CD14-positive monocyte (primary cell): Measurements from ENCODE around the gene ITGB2. TPM values are rescaled to one million over a fixed set of nuclear protein-coding genes. Genes with fewer than 3 reads are reported as not detected.
A peak's percentile ranks its signal among the peaks of the same experiment; 100 is the strongest.

ENCODE experiments used
- DNase-seq, 3 donors: peaks; one replicate each; pipeline ENCODE4 v3.0.0-alpha.2; 2011 to 2022
- H2AFZ ChIP-seq: 2 replicates; pipeline ENCODE4 v1.6.0; 2012; ENCODE audit warnings: mild to moderate bottlenecking, low read depth, low read length, inconsistent platforms; ENCODE audit not compliant: insufficient read depth, poor library complexity, severe bottlenecking
- H3K27ac ChIP-seq, 2 donors: 1 replicate in 1 of 2; 2 replicates in 1 of 2; pipeline ENCODE4 v1.5.1; 2012 to 2013; ENCODE audit warnings: low read length in 2 of 2, control low read depth in 1 of 2, inconsistent platforms in 1 of 2, low read depth in 1 of 2, mild to moderate bottlenecking in 1 of 2
- H3K27me3 ChIP-seq, 2 donors: one replicate each; pipeline versions ENCODE4 v1.6.0 to v1.6.1; 2011 to 2013; ENCODE audit warnings: low read length in 2 of 2; ENCODE audit not compliant: control insufficient read depth in 2 of 2, insufficient read depth in 2 of 2
- H3K36me3 ChIP-seq, 2 donors: replicated peaks in 1 of 2; 1 replicate in 1 of 2; 2 replicates in 1 of 2; pipeline versions ENCODE4 v1.5.1 to v1.6.1; 2012 to 2013; ENCODE audit warnings: low read length in 2 of 2, control low read depth in 1 of 2, inconsistent platforms in 1 of 2, mild to moderate bottlenecking in 1 of 2; ENCODE audit not compliant: insufficient read depth in 2 of 2, control insufficient read depth in 1 of 2
- H3K4me1 ChIP-seq, 2 donors: 1 replicate in 1 of 2; 2 replicates in 1 of 2; pipeline versions ENCODE4 v1.5.1 to v1.6.1; 2012 to 2013; ENCODE audit warnings: low read length in 2 of 2, control low read depth in 1 of 2, inconsistent platforms in 1 of 2, mild to moderate bottlenecking in 1 of 2, moderate library complexity in 1 of 2; ENCODE audit not compliant: insufficient read depth in 2 of 2, control insufficient read depth in 1 of 2
- H3K4me2 ChIP-seq: replicated peaks from 2 replicates; pipeline ENCODE3; 2012; ENCODE audit warnings: low read length, moderate library complexity, mild to moderate bottlenecking; ENCODE audit not compliant: poor library complexity, severe bottlenecking; ENCODE audit errors: extremely low read depth
- H3K4me3 ChIP-seq, 3 experiments: fragments of 200-600 bp in 1 of 3; sonication (generic) in 1 of 3; replicated peaks in 1 of 3; 1 replicate in 2 of 3; 2 replicates in 1 of 3; pipeline ENCODE4 v1.5.1; 2011 to 2013; ENCODE audit warnings: low read length in 3 of 3, mild to moderate bottlenecking in 3 of 3, control low read depth in 2 of 3, low read depth in 2 of 3, inconsistent platforms in 1 of 3, moderate library complexity in 1 of 3
- H3K79me2 ChIP-seq: 2 replicates; pipeline ENCODE4 v1.6.0; 2012; ENCODE audit warnings: mild to moderate bottlenecking, control low read depth, inconsistent platforms, low read length, moderate library complexity; ENCODE audit not compliant: insufficient read depth
- H3K9ac ChIP-seq: 2 replicates; pipeline ENCODE4 v1.6.0; 2017; ENCODE audit warnings: low read length, mild to moderate bottlenecking; ENCODE audit not compliant: insufficient read depth, poor library complexity, severe bottlenecking
- H3K9me3 ChIP-seq, 2 donors: replicated peaks in 1 of 2; 1 replicate in 1 of 2; 2 replicates in 1 of 2; pipeline versions ENCODE4 v1.5.1 to v1.6.1; 2012 to 2013; ENCODE audit warnings: low read length in 2 of 2, control low read depth in 1 of 2; ENCODE audit not compliant: control insufficient read depth in 1 of 2, insufficient read depth in 1 of 2
- H4K20me1 ChIP-seq: 2 replicates; pipeline ENCODE4 v1.6.0; 2012; ENCODE audit warnings: mild to moderate bottlenecking, low read length, control low read depth, moderate library complexity; ENCODE audit not compliant: insufficient read depth
- H3K27ac Mint-ChIP-seq, 7 donors: one replicate each; pipeline ENCODE4 v1.8.0; 2020; ENCODE audit warnings: mild to moderate bottlenecking in 7 of 7, mixed read lengths in 7 of 7, moderate library complexity in 6 of 7, inconsistent platforms in 2 of 7
- H3K27me3 Mint-ChIP-seq, 3 donors: one replicate each; pipeline ENCODE4 v1.8.0; 2021 to 2022; ENCODE audit warnings: low read depth in 3 of 3, mild to moderate bottlenecking in 3 of 3, mixed read lengths in 3 of 3, moderate library complexity in 3 of 3, inconsistent platforms in 1 of 3
- H3K36me3 Mint-ChIP-seq, 2 donors: one replicate each; pipeline ENCODE4 v1.8.0; 2020; ENCODE audit warnings: mixed read lengths in 2 of 2, inconsistent platforms in 1 of 2, mild to moderate bottlenecking in 1 of 2
- H3K4me1 Mint-ChIP-seq: one replicate; pipeline ENCODE4 v1.8.0; 2020; ENCODE audit warnings: mild to moderate bottlenecking, mixed read lengths
- H3K4me3 Mint-ChIP-seq, 2 donors: one replicate each; pipeline ENCODE4 v1.8.0; 2020; ENCODE audit warnings: mild to moderate bottlenecking in 2 of 2, mixed read lengths in 2 of 2, moderate library complexity in 1 of 2
- H3K9me3 Mint-ChIP-seq, 7 donors: one replicate each; pipeline ENCODE4 v1.8.0; 2020 to 2022; ENCODE audit warnings: mixed read lengths in 7 of 7, mild to moderate bottlenecking in 6 of 7, moderate library complexity in 6 of 7, inconsistent platforms in 2 of 7
- CTCF ChIP-seq: fragments of 200-600 bp; IDR thresholded peaks from one replicate; pipeline ENCODE4 v1.8.0; 2022; ENCODE audit warnings: antibody characterized with exemption, mild to moderate bottlenecking
- WGBS: methylation state at CpG from one replicate; pipeline ENCODE4 v1.1.5; 2013; ENCODE audit warnings: missing lambda C conversion rate; ENCODE audit not compliant: insufficient coverage; 5-methylcytosine and 5-hydroxymethylcytosine counted together
- intact Hi-C, 2 donors: fragments of 100-400 bp; cut with micrococcal nuclease; formaldehyde crosslinking; loops; one replicate each; pipeline versions ENCODE4 v1.15.0 to v1.15.1; 2023
- polyA plus RNA-seq, 3 donors: library from polyadenylated mRNA; depleted of rRNA in 1 of 3; unstranded in 2 of 3; stranded (reverse) in 1 of 3; fragments of 300-500 nt in 2 of 3; fragments of >200 nt in 1 of 3; fragmentation: Illumina TruSeq in 2 of 3; gene quantifications; 1 replicate in 2 of 3; 2 replicates in 1 of 3; pipeline ENCODE4 v1.2.3, GENCODE V29; 2012 to 2021

The ITGB2 gene
- polyA plus RNA-seq, 3 donors: 1,470 to 1,628 (median 1,602) TPM

- H3K27ac ChIP-seq: peak overlapping the region; percentile 79 to 87
- H3K36me3 Mint-ChIP-seq: peaks cover 2 to 11% of the 10 kb centered on the region in 2 donors
- peaks cover 81% of the 10 kb centered on the region for H3K79me2 ChIP-seq
- H3K4me2 ChIP-seq: peak overlapping the region; percentile 87
- H3K9me3 ChIP-seq: no peaks in the 10 kb centered on the region
- peak; percentile 66 to 93 (median 91) for DNase-seq
- no peak for TF ChIP-seq CTCF
- no peaks in the 10 kb centered on the region for H3K36me3 ChIP-seq
- peaks cover 88% of the 10 kb centered on the region for H3K4me1 Mint-ChIP-seq
- peak overlapping the region in 1 of 3 experiments; percentile 98 for H3K4me3 ChIP-seq
- H3K4me3 Mint-ChIP-seq: peak overlapping the region; percentile 63 to 81
- intact Hi-C loops: loop anchor here (2.0 to 5.0 kb wide), 3 partner anchors 42 to 122 kb away; partner anchors contain the start of gene UBE2G2 (in 1 of the 2)
- peaks cover 0 to 2% (median 0%) of the 10 kb centered on the region in 3 donors for H3K27me3 Mint-ChIP-seq
- peaks cover 0 to 3% (median 0%) of the 10 kb centered on the region in 7 donors for H3K9me3 Mint-ChIP-seq
- H3K27me3 ChIP-seq: no peaks in the 10 kb centered on the region
- no peak overlapping the region for H2AFZ ChIP-seq
- WGBS: 0% methylated on average over 1 of the region's 10 CpGs
- H3K9ac ChIP-seq: peak overlapping the region; percentile 5
- peaks cover 9% of the 10 kb centered on the region for H4K20me1 ChIP-seq
- peaks cover 88 to 91% of the 10 kb centered on the region in 2 donors for H3K4me1 ChIP-seq
- peak overlapping the region; percentile 92 to 99 (median 97) for H3K27ac Mint-ChIP-seq
These were observed 4.1 kb upstream of the ITGB2 start for GRCh38 chr21:44924606-44925377.

- H3K79me2 ChIP-seq: peaks cover 81% of the 10 kb centered on the region
- H3K4me1 Mint-ChIP-seq: peaks cover 80% of the 10 kb centered on the region
- H2AFZ ChIP-seq: no peak overlapping the region
- H3K4me1 ChIP-seq: peaks cover 83 to 88% of the 10 kb centered on the region in 2 donors
- intact Hi-C loops: loop anchor here (2.0 to 5.0 kb wide), 2 partner anchors 45 to 121 kb away; partner anchors contain the start of gene UBE2G2 (in 1 of the 2)
- peaks cover 21% of the 10 kb centered on the region for H4K20me1 ChIP-seq
- peak in 2 of 3 donors; percentile 70 to 74 for DNase-seq
- H3K9me3 Mint-ChIP-seq: peaks cover 0 to 2% (median 0%) of the 10 kb centered on the region in 7 donors
- H3K27me3 Mint-ChIP-seq: no peaks in the 10 kb centered on the region
- whole genome bisulfite sequencing: 35% methylated on average over 7 of the region's 10 CpGs
- H3K36me3 ChIP-seq: peaks cover 2 to 3% of the 10 kb centered on the region in 2 donors
- TF ChIP-seq CTCF: no peak
- peak overlapping the region; percentile 2 to 81 for H3K4me3 Mint-ChIP-seq
- H3K9me3 ChIP-seq: no peaks in the 10 kb centered on the region
- peaks cover 4 to 12% of the 10 kb centered on the region in 2 donors for H3K36me3 Mint-ChIP-seq
- H3K4me3 ChIP-seq: peak overlapping the region in 1 of 3 experiments; percentile 98
- no peaks in the 10 kb centered on the region for H3K27me3 ChIP-seq
- H3K27ac ChIP-seq: peak overlapping the region; percentile 79 to 87
- peak overlapping the region; percentile 92 to 99 (median 97) for H3K27ac Mint-ChIP-seq
- H3K9ac ChIP-seq: no peak overlapping the region
- peak overlapping the region; percentile 87 for H3K4me2 ChIP-seq
These were observed 2.9 kb upstream of the ITGB2 start for GRCh38 chr21:44923480-44924084.
